GM21526 (cell line): Measurements from ENCODE around the gene CTAG2.
"Not testable (repeated sequence)": the region's sequence is repeated elsewhere in the genome, so short reads cannot be mapped to it uniquely, and the experiment has no call there.

ENCODE experiments used
- ATAC-seq: cut with Tn5 transposase; IDR thresholded peaks from one replicate; pipeline ENCODE4 v1.9.1; 2021; ENCODE audit warnings: moderate library complexity; ENCODE audit not compliant: unreplicated experiment, low FRiP score

Gene CTAG2

DNA sequence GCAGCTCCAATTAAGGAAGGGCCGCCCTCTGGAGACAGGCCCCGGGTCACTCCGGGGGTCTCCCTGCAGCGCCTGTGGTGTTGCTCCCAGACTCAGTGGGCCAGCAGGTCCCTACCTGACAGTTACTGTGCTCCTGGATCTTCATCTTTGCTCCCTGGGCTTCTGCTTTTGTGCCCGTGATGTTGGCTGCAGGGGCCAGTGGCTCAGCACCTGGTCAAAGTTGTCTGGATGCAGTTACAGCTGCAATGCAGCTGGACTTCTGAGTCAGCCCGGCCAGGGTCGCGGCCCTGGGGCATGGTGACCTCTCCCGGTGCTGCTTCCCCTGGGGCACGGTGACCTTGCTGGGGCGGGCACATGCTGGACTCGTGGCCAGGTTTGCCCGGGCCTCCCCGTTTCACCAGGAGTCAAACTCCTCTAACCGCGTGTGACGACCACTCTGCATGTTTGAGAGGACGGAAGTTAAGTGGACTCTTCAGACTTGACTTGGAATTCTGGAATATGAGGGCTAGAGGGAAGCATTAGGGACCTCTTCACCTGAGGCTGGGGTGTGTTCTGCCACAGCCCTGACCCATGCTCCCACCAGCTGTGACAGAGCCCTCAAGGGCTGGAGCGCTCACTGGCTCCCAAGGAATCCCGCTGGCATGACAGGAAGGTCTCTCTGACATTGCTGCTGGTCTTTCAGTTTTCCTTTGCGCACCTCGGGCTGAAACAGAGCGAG is 3.7 kb downstream of the CTAG2 start:
- no peak for ATAC-seq

DNA sequence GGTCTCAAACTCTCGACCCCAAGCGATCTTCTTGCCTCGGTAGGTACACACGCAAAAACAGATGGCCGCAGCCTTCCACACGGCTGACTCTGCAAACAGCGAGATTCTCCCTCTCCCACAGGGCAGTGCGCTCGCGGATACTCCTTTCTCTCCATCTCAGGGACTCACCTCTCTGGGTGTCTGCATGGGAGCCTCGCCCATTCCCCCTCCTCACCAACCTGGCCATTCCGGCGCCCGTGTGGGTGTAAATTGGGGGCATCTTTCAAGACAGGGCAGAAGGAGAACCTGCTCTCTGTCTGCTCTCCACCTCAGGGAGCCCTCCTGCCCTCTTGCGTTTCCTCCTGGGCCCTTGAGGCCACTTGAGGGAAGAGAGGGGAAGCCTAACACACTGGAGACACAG is 4.4 kb downstream of the CTAG2 start:
- ATAC-seq = no peak

DNA sequence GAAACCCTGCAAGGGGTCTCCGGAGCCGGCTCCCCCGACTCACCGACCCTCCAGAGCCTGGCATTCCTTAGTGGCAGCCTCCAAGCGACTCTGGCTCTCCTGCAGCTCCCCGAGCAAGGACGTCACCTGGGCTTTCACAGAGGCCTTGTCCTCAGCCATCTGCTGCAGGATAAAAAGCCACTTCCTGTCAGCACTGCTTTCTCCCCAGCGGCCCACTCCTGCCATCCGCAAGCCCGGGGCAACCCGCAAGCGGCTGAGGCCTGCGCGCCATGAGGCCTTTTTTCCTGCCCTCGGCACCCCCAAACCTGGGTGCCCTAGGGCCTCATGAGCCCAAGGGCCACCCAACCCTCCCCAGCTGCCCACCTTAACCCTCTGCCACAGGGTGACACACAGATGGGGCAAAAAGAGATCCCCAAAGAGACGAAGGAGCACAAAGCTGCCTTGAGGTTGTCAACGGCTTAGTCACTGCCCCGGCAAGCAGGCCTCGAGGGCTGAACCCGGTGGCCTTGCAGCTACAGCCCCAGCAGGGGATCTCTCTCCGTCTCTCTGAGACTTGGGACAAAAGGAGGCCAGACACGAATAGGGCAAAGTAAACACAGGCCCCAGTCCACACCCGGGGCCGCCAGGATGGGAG is 7.5 kb downstream of the CTAG2 start:
- not testable (repeated sequence) for ATAC-seq

DNA sequence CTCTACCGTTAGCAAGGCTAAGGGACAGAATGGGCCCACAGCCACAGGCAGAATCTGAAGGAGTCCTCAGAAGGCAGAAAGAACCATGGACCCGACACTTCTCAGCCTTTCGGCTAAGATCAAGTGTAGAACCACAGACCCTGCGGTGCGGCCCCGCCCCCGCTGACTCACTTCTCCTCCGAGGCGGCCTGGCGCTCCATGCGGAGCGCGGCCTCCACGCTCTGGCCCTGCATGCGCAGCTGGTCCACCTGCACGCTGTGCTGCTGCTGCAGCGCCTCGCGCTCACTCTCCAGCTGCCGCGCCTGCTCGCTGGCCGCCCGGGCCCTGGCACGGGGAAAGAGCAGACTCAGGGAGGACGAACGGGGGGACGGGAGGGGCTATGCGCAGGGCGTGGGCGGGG is 9.7 kb downstream of the CTAG2 start:
- ATAC-seq = not testable (repeated sequence)

DNA sequence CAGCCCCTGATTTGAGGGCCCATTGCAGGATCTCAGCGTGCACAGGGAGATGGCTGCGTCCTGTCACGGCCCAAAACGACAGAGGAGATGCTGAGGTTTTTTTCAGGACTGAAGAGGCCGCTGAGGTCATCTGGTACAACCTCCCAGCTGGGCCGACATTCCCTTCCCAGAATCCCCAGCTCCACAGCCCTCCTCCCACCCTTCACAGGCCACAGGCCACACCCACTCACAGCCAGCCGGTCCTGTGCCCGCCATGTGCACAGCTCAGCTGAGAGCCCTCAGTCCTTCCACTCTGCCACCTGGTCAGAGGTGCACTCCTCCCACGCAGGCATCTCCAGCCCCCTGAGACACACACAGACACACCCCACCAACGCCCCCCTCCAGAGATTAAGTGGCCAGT is 11.6 kb downstream of the CTAG2 start:
- not testable (repeated sequence) for ATAC-seq

DNA sequence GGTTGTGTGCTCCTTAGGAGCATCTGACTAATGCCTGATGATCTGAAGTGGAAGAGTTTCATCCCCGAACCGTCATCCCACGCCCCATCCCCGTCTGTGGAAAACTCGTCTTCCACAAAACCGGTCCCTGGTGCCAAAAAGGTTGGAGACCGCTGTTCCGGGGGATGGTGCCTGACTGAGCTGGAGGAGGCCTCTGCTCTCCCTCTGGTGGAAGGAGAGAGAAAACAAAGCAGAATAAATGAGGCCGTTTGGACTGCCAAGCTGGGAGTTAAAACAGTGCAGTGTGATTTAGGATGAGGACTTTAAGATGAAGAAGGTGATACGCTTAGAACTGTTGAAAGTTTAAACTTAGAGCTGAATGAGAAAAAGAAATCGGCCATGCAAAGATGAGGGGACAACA is 19.7 kb downstream of the CTAG2 start:
- not testable (repeated sequence) for ATAC-seq

DNA sequence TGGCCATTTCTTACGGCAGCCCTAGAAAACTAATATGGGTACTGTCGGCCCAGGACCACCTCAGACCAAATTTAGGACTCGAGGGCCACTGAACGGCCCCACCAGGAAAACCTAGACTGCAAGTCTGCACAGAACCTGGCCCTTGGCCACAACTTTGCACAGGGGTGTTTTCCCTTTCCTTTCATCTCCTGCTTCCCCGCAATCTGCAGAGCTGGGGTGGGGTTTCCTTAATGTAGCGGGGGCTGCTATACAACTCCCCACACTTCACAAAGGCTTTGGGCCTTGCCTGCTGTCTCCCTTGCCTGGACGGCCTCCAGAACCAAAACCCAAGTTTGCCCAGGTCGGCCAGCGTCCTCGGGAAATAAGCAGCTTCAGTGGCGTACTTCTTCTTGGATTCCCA is 22.4 kb downstream of the CTAG2 start:
- ATAC-seq = not testable (repeated sequence)

DNA sequence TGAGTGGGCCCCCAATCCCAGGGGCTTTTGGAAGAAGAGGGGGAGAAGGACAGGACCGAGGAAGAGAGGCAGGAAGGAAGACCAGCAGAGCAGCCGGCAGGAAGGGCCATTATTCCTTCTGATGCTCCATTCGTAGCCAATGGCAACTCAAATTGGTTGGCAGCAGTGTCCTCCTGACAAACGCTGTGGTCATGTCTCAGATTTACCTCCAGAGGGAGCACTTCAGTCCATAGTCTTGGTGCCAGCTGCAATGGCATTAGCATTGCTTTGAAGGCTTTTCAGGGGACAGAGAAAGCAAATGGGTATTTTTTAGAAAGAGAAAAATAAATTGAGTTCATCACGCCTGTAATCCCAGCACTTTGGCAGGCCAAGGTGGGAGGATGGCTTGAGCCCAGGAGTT is 24.4 kb downstream of the CTAG2 start:
- not testable (repeated sequence) for ATAC-seq

DNA sequence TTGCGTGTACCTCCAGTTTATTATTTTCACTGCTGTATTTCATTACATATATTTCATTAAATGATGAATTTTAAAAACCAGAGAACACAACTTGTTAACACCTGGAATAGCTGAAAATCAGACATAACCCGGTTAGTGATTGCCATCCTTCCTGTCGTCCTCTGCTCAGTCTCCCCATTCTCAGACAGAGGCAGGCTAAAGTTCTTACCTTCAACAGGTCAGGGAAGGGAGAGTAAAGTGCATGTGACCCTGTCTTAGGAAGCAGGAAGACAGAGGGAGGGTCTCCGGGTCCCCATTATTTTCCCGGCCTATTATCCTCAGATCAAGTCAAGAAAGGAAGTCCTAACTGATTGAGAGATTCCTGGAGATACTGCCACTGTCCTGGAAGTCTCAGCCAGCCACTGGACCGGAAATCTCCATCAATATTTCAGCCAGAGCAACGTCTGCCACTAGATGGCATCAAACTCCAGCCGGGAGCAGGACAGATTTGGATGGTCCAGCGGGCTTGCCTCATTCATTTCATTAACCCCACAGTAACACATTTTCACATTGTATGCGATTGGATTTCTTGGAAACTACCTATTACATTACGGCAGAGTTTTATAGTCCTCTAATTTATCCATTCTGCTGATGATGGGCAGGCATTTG is 32.5 kb downstream of the CTAG2 start:
- ATAC-seq = not testable (repeated sequence)

DNA sequence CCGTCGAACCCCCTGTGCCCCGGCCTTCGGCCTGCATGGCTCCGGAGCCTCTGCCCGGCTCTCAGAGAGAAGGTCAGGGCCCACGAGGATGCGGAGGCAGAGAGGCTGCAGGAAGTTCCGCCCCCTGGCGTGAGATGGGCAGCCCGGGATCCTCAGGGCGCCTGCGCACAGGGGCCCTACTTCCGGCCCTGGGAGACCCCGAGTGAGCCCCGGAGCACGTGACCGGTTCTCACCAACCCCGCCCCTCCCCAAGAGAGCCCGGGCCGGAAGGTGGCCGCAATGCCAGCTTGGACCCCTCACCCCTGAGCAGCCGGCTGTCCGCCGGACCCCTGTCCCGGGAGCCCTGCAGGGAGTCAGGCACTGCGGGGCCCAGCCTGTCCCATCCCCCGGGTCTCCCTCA is 34.2 kb downstream of the CTAG2 start, which contains the start of gene CTAG1B:
Gene CTAG1B, minus strand, starts transcription at position 101 of the 400 bp plus-strand sequence. Its CDS starts 64 bp downstream, at position 37.
- ATAC-seq = not testable (repeated sequence)

DNA sequence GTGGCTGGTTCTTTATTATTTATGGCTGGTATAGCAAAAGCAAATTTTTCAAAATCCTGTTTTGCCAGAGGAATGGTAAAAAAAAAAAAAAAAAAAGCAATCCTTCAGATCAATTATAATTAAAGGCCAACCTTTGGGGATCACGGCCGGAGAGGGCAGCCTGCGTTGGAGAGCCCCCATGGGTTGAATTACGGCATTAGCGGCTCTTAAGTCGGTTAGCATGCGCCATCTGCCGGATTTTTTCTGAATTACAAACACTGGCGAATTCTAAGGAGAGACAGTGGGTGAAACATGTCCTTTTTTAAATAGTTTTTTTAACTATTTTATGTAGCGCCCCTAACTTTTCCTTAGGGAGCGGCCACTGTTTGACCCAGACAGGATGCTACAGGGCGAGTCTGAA is 39.8 kb downstream of the CTAG2 start:
- not testable (repeated sequence) for ATAC-seq

DNA sequence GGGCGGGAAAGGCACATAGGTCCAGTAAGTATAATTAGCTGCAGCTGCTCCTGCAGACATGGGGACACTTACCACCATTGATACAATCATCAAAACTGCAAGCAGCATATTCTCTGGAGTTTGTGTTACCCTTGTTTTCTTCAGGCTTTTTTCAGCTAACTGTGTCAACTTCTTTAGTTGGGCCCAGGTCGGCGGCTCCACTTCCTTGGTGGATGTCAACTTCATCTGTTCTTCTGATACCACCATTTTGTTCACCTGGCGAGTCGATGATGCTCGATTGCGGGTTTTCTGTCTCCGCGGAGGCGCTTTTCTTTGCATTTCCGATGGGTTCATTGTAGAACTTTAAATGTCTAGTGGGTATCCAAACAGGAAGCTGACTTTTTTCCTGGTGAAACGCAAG is 42.2 kb downstream of the CTAG2 start:
- ATAC-seq = not testable (repeated sequence)

DNA sequence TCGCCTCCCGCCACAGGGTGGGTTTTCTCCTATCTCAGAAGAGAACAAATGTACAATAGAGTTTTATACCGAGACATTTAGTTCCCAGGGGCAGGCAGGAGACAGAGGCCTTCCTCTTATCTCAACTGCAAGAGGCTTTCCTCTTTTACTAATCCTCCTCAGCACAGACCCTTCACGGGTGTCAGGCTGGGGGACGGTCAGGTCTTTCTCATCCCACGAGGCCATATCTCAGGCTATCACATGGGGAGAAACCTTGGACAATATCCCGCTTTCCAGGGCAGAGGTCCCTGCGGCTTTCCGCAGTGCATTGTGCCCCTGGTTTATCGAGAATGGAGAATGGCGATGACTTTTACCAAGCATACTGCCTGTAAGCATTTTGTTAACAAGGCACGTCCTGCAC is 44.6 kb downstream of the CTAG2 start:
- ATAC-seq = not testable (repeated sequence)

DNA sequence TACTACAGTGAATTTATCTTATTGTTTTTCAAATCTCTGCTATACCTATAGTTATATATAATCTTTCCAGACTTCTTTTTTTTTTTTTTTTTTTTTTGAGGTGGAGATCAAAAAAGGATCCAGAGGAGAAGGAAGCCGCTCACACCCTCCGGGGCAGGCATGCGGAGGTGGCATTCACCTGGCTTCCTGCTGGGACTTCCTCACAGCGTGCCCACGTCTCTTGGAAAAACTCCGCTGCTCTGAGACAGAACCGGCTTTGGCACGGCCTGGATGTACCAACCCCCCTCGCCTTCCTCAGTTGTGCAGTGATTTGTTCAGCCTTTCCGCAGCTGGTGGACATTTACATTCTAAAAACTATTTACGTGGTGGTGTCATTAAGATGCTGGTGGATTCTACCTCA is 45.4 kb downstream of the CTAG2 start:
- ATAC-seq = not testable (repeated sequence)

DNA sequence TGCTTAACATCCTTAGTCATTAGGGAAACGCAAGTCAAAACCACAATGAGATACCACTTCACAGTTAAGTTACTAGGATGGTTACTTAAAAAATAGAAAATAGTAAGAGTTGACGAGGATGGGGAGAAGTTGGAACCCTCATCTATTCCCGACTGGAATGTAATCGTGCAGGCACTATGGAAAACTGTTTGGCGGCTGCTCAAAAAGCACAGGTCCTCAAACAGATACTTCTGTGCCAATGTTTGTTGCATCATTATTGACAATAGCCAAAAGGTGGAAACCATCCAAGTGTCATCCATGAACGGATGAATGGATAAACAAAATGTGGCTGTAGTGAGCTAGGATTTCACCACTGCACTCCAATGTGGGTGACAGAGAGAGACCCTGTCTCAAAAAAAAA is 46.0 kb downstream of the CTAG2 start:
- no peak for ATAC-seq

DNA sequence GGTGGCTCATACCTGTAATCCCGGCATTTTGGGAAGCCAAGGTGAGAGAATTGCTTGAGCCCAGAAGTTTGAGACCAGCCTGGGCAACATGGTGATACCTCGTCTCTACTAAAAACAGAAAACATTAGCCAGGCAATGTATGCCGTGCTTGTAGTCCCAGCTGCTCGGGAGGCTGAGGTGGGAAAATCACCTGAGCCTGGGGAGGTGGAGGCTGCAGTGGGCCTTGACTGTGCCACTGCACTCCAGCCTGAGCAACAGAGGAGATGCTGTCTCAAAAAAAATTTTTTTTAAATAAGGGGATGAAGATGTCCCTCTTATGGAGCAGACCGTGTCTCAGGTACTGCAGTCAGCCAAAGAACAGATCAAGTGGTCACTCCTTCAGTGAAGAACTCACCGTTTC is 47.8 kb downstream of the CTAG2 start:
- ATAC-seq = no peak

DNA sequence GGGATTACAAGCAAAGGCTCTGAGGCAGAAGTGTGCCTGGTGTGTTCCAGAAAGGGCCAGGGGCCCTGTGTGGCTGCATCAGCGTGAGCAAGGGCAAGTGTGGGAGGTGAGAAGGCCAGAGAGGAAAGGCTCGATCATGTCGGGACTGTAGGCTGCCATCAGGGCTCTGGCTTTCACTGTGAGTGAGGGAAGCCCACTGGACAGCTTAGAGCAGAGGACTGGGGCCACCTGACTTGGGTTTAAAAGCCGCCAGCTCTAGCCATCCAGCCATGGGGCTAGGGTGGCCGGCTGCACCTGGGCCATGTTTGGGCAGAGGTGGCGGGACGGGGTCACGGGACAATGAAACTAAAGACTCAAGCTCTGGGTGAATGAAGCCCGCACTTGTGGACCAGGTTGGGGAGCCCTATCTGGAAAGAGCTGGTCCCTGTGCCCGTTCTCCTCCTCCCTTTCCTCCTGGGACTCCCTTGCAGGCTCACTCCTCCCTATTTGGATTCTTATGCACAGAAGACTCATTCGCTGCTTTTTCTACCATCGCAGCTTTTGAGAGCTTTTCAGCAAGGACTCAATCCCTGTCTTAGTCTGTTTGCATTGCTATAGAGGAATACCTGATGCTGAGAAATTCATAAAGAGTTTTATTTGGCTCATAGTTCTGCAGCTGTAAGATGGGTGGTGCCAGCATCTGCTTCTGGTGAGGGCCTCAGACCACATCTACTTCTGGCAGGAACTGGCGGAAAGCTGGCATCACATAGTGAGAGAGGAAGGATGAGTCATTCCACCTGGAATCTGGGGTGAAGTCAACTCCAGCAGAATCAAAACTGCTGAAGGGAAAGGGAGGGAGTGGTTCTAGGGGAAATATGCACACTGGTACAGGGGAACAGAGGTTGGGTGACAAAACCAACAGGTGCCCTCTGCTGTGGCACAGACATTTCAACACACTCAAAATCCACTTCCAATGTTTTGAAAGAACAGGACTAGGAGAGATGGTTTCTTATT is 49.6 kb downstream of the CTAG2 start:
- no peak for ATAC-seq

DNA sequence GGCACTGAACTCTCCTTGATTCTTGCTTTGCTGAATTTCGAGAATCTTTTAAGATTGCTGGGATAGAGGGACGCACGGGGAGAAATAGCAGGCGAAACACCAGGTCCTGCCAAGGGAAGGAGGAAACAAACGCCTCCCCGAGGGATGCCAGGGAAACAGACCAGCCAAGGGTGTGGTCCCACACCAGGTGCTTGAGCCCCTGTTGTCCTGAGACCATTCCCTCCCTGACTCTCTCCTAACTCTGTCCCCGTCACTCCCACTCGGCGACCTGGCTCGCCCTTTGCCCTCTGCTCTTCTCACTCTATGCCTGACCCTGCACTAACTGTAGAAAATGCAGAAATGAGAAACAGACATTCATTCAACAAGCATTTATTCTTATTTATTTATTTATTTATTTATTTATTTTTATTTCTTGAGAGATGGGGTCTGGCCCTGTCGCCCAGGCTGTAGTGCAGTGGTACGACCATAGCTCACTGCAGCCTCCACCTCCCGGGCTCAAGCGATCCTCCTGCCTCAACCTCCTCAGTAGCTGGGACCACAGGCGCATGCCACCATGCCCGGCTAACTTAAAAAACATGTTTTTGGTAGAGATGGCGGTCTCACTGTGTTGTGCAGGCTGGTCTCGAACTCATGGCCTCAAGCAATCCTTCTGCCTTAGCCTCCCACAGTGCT is 50.5 kb downstream of the CTAG2 start:
- no peak for ATAC-seq

DNA sequence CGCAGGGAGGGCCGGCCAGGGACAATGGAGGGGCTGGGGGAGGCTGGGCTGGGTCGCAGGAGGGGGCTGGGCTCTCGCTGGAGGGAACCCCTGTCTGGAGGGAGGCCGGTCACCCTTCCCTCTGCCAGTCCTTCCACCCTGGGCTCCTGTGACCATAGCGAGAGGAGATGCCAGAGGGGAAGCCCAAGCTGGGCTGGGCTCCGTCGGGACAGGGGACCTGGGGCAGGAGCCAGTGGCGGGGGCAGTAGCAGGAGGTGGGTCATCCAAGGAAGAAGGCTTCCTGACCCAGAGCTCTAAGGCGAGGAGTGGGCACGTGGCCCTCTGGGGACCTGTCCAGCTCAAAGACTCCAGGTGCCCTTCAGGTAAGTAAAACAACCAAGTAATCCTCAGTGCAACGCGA is 51.2 kb downstream of the CTAG2 start:
- no peak for ATAC-seq
